GM21423 (cell line): ENCODE results near the gene NKPD1.

Experiments
- ATAC-seq: cut with Tn5 transposase; IDR thresholded peaks from one replicate; pipeline ENCODE4 v1.9.1; 2021; ENCODE audit warnings: mild to moderate bottlenecking, moderate library complexity; ENCODE audit not compliant: unreplicated experiment

Gene NKPD1

GRCh38 chr19:45119582-45119981 lies 41.2 kb downstream of the NKPD1 start:
- no peak for ATAC-seq

GRCh38 chr19:45118591-45119355 lies 42.0 kb downstream of the NKPD1 start:
- ATAC-seq: peak; percentile 42

- peak; percentile 8 for ATAC-seq
Measured at GRCh38 chr19:45118106-45118505, 42.7 kb downstream of the NKPD1 start.

GRCh38 chr19:45117671-45118070 lies 43.1 kb downstream of the NKPD1 start:
- ATAC-seq: no peak

GRCh38 chr19:45117167-45117594 lies 43.6 kb downstream of the NKPD1 start:
- ATAC-seq: peak; percentile 34

GRCh38 chr19:45115809-45116615 lies 44.8 kb downstream of the NKPD1 start:
- no peak for ATAC-seq

- ATAC-seq: no peak
Measured at GRCh38 chr19:45114116-45114515, 46.7 kb downstream of the NKPD1 start.

GRCh38 chr19:45113628-45114027 lies 47.2 kb downstream of the NKPD1 start:
- no peak for ATAC-seq

- no peak for ATAC-seq
Measured at GRCh38 chr19:45112111-45112827, 48.5 kb downstream of the NKPD1 start.
